H1 (cell line): ENCODE data around the gene KRT6C. TPM values are rescaled to one million over a fixed set of nuclear protein-coding genes. Genes with fewer than 3 reads are reported as not detected.
A peak's percentile ranks its signal among the peaks of the same experiment; 100 is the strongest.

Source experiments
- CTCF ChIA-PET: fragments of 300-600 bp; sonication (Branson Sonifier 250); formaldehyde crosslinking; loops from one replicate; lab custom pipeline; 2021; ENCODE audit not compliant: partially characterized antibody; lab: Charles Lee
- POLR2A ChIA-PET: fragments of 300-600 bp; sonication (Branson Sonifier 250); formaldehyde crosslinking; loops from one replicate; lab custom pipeline; 2021; ENCODE audit warnings: inconsistent platforms; ENCODE audit not compliant: partially characterized antibody; lab: Charles Lee
- DNase-seq, 2 experiments: peaks; one replicate each; pipeline versions ENCODE4 v3.0.0 to v3.0.0-alpha.2; 2010 to 2022; ENCODE audit warnings: low spot score in 2 of 2, low read depth in 1 of 2, mixed read lengths in 1 of 2
- FAIRE-seq: peaks from 2 replicates; lab custom pipeline; 2011; peaks lifted over from hg19 to GRCh38; lab: Jason Lieb, UNC
- H2AFZ ChIP-seq: 2 replicates; pipeline ENCODE4 v1.8.1; 2012; ENCODE audit warnings: low read length, inconsistent platforms
- H2AK5ac ChIP-seq: 2 replicates; pipeline ENCODE4 v1.6.1; 2013; ENCODE audit warnings: low read depth, low read length
- H2BK120ac ChIP-seq: replicated peaks from 2 replicates; pipeline ENCODE3; 2013; ENCODE audit warnings: low read depth, low read length, inconsistent platforms
- H2BK12ac ChIP-seq: 2 replicates; pipeline ENCODE4 v1.6.1; 2013; ENCODE audit warnings: low read depth, low read length
- H2BK15ac ChIP-seq: 2 replicates; pipeline ENCODE4 v1.6.1; 2013; ENCODE audit warnings: low read length
- H2BK20ac ChIP-seq: 2 replicates; pipeline ENCODE4 v1.6.1; 2013; ENCODE audit warnings: low read length
- H2BK5ac ChIP-seq: 2 replicates; pipeline ENCODE4 v1.6.1; 2013; ENCODE audit warnings: low read depth, low read length
- H3K14ac ChIP-seq: 2 replicates; pipeline ENCODE4 v1.6.1; 2013; ENCODE audit warnings: inconsistent platforms; ENCODE audit not compliant: insufficient read length
- H3K18ac ChIP-seq: 2 replicates; pipeline ENCODE4 v1.6.1; 2013; ENCODE audit warnings: low read length; ENCODE audit errors: extremely low read depth
- H3K23ac ChIP-seq: 2 replicates; pipeline ENCODE4 v1.6.1; 2013; ENCODE audit warnings: inconsistent platforms; ENCODE audit not compliant: insufficient read length
- H3K23me2 ChIP-seq: 2 replicates; pipeline ENCODE4 v1.6.1; 2013; ENCODE audit warnings: low read depth, low read length
- H3K27ac ChIP-seq: 2 replicates; pipeline ENCODE4 v1.6.1; 2011; ENCODE audit warnings: low read depth, low read length, inconsistent platforms
- H3K27me3 ChIP-seq, 4 experiments: replicated peaks in 1 of 4; 1 replicate in 1 of 4; 2 replicates in 3 of 4; pipeline versions ENCODE4 v1.6.1 to v1.8.1; 2011 to 2013; ENCODE audit warnings: low read length in 3 of 4, mild to moderate bottlenecking in 3 of 4, inconsistent platforms in 2 of 4, mixed read lengths in 2 of 4, moderate library complexity in 1 of 4; ENCODE audit not compliant: control insufficient read depth in 3 of 4, insufficient read depth in 3 of 4; ENCODE audit errors: extremely low read depth in 1 of 4
- H3K36me3 ChIP-seq, 4 experiments: 2 replicates each; pipeline versions ENCODE4 v1.6.1 to v1.8.1; 2011 to 2013; ENCODE audit warnings: mild to moderate bottlenecking in 4 of 4, low read length in 3 of 4, moderate library complexity in 2 of 4, control low read depth in 1 of 4, inconsistent platforms in 1 of 4; ENCODE audit not compliant: insufficient read depth in 4 of 4, control insufficient read depth in 2 of 4
- H3K4ac ChIP-seq: replicated peaks from 2 replicates; pipeline ENCODE3; 2013; ENCODE audit warnings: low read length, low read depth, mixed read lengths, inconsistent platforms; ENCODE audit not compliant: insufficient read length
- H3K4me1 ChIP-seq, 4 experiments: replicated peaks in 1 of 4; 1 replicate in 1 of 4; 2 replicates in 3 of 4; pipeline versions ENCODE4 v1.6.1 to v1.8.1; 2011 to 2013; ENCODE audit warnings: low read length in 3 of 4, inconsistent platforms in 2 of 4, mixed read lengths in 1 of 4; ENCODE audit not compliant: insufficient read depth in 4 of 4, control insufficient read depth in 3 of 4
- H3K4me2 ChIP-seq, 2 experiments: 2 replicates each; pipeline versions ENCODE4 v1.6.1 to v1.8.1; 2011 to 2013; ENCODE audit warnings: low read depth in 2 of 2, low read length in 2 of 2, control low read depth in 1 of 2, inconsistent platforms in 1 of 2, mild to moderate bottlenecking in 1 of 2; ENCODE audit not compliant: insufficient read depth in 1 of 2
- H3K4me3 ChIP-seq, 4 experiments: fragments of 200-600, 300-600 bp in 1 of 4; sonication (generic), shearing (Covaris generic), sonication (Bioruptor Twin) in 1 of 4; 2 replicates each; pipeline versions ENCODE4 v1.5.1 to v1.8.1; 2011 to 2016; ENCODE audit warnings: low read length in 4 of 4, low read depth in 3 of 4, control low read depth in 2 of 4, inconsistent platforms in 2 of 4, mild to moderate bottlenecking in 2 of 4, mixed read lengths in 1 of 4, moderate library complexity in 1 of 4; ENCODE audit not compliant: insufficient read depth in 2 of 4; ENCODE audit errors: extremely low read depth in 1 of 4
- H3K56ac ChIP-seq: replicated peaks from 2 replicates; pipeline ENCODE3; 2013; ENCODE audit warnings: low read depth, mild to moderate bottlenecking, mixed read lengths, low read length, inconsistent platforms; ENCODE audit not compliant: insufficient read length
- H3K79me1 ChIP-seq: 2 replicates; pipeline ENCODE4 v1.6.1; 2013; ENCODE audit warnings: low read depth, low read length, control low read depth
- H3K79me2 ChIP-seq, 2 experiments: 2 replicates each; pipeline versions ENCODE4 v1.6.1 to v1.8.1; 2012 to 2013; ENCODE audit warnings: low read length in 2 of 2, mild to moderate bottlenecking in 2 of 2, inconsistent platforms in 1 of 2; ENCODE audit not compliant: insufficient read depth in 2 of 2, control insufficient read depth in 1 of 2
- H3K9ac ChIP-seq, 4 experiments: replicated peaks in 1 of 4; 1 replicate in 1 of 4; 2 replicates in 3 of 4; pipeline versions ENCODE4 v1.6.1 to v1.8.1; 2011 to 2013; ENCODE audit warnings: low read depth in 3 of 4, low read length in 3 of 4, control low read depth in 2 of 4, mild to moderate bottlenecking in 2 of 4, moderate library complexity in 2 of 4, inconsistent platforms in 1 of 4; ENCODE audit errors: extremely low read depth in 1 of 4
- H3K9me3 ChIP-seq, 2 experiments: 2 replicates each; pipeline versions ENCODE4 v1.6.1 to v1.8.1; 2012 to 2013; ENCODE audit warnings: mild to moderate bottlenecking in 2 of 2, moderate library complexity in 2 of 2, control low read depth in 1 of 2, inconsistent platforms in 1 of 2, low read depth in 1 of 2, low read length in 1 of 2, mixed read lengths in 1 of 2; ENCODE audit not compliant: insufficient read depth in 2 of 2
- H4K20me1 ChIP-seq, 2 experiments: replicated peaks in 1 of 2; 2 replicates each; pipeline versions ENCODE3 to v1.8.1; 2011 to 2013; ENCODE audit warnings: inconsistent platforms in 2 of 2, low read length in 2 of 2, mild to moderate bottlenecking in 1 of 2; ENCODE audit not compliant: insufficient read depth in 2 of 2, control insufficient read depth in 1 of 2
- H4K5ac ChIP-seq: 2 replicates; pipeline ENCODE4 v1.6.1; 2013; ENCODE audit warnings: low read length, low read depth, mixed read lengths, inconsistent platforms; ENCODE audit not compliant: insufficient read length
- H4K8ac ChIP-seq: 2 replicates; pipeline ENCODE4 v1.8.0; 2013; ENCODE audit warnings: mild to moderate bottlenecking, moderate library complexity, low read length, inconsistent platforms; ENCODE audit not compliant: insufficient read depth; ENCODE audit errors: extremely low read depth
- H4K91ac ChIP-seq: replicated peaks from 2 replicates; pipeline ENCODE3; 2013; ENCODE audit warnings: low read length, mixed read lengths, inconsistent platforms; ENCODE audit not compliant: insufficient read length
- CREB1 ChIP-seq: IDR thresholded peaks from 2 replicates; pipeline ENCODE4 v1.6.1; 2012; ENCODE audit warnings: inconsistent platforms
- CTCF ChIP-seq, 3 experiments: IDR thresholded peaks; 1 replicate in 2 of 3; 2 replicates in 1 of 3; pipeline versions ENCODE4 v1.5.1 to v1.6.1; 2011; ENCODE audit warnings: low read length in 3 of 3, mild to moderate bottlenecking in 3 of 3, inconsistent platforms in 2 of 3, low read depth in 1 of 3, moderate library complexity in 1 of 3; ENCODE audit not compliant: insufficient read depth in 1 of 3; ENCODE audit errors: control extremely low read depth in 1 of 3
- GABPA ChIP-seq: IDR thresholded peaks from 2 replicates; pipeline ENCODE4 v1.6.1; 2011; ENCODE audit warnings: mild to moderate bottlenecking, low read length, moderate library complexity, borderline replicate concordance; ENCODE audit not compliant: insufficient read depth
- GTF2F1 ChIP-seq: IDR thresholded peaks from 2 replicates; pipeline ENCODE4 v1.6.1; 2012; ENCODE audit warnings: low read depth, low read length, improper control_type of control experiment, borderline replicate concordance
- POU5F1 ChIP-seq: IDR thresholded peaks from 2 replicates; pipeline ENCODE4 v1.6.1; 2011; ENCODE audit warnings: low read depth, mild to moderate bottlenecking, low read length, moderate library complexity
- RNF2 ChIP-seq: fragments of 200-900, 300-1000 bp; sonication (generic); IDR thresholded peaks from 2 replicates; pipeline ENCODE4 v1.7.1; 2016; ENCODE audit warnings: borderline replicate concordance, low read depth, mild to moderate bottlenecking, antibody characterized with exemption, low read length; ENCODE audit not compliant: poor library complexity, severe bottlenecking; ENCODE audit errors: missing control alignments
- SUZ12 ChIP-seq: fragments of 200-600 bp; sonication (generic); IDR thresholded peaks from 2 replicates; pipeline ENCODE4 v1.6.1; 2012; ENCODE audit warnings: mild to moderate bottlenecking, inconsistent platforms, low read length, moderate library complexity, mixed read lengths
- whole genome bisulfite sequencing, 2 experiments: shearing (Covaris generic) in 1 of 2; methylation state at CpG; one replicate each; pipeline versions ENCODE4 v1.1.6 to v1.1.7; 2013 to 2015; ENCODE audit warnings: low lambda C conversion rate in 2 of 2, mixed read lengths in 2 of 2, inconsistent platforms in 1 of 2, low coverage in 1 of 2, missing lambda C conversion rate in 1 of 2; ENCODE audit not compliant: insufficient replicate concordance in 2 of 2, insufficient coverage in 1 of 2, insufficient read length in 1 of 2; ENCODE audit errors: extremely low coverage in 1 of 2, missing lambda C conversion rate in 1 of 2; 5-methylcytosine and 5-hydroxymethylcytosine counted together
- polyA plus RNA-seq, 7 experiments: library from polyadenylated mRNA; depleted of rRNA in 3 of 7; stranded (reverse) in 5 of 7; unstranded in 2 of 7; fragments of >200 nt in 5 of 7; fragments of 200-250 nt in 2 of 7; gene quantifications; 1 replicate in 5 of 7; 2 replicates in 1 of 7; 4 replicates in 1 of 7; pipeline versions ENCODE4 v1.2.1 to v1.2.3, GENCODE V29; 2011 to 2013; ENCODE audit warnings: missing spikeins in 2 of 7, mixed read lengths in 2 of 7
- total RNA-seq: library from RNA; stranded (reverse); fragmentation: NEBNext Ultra II Directional; extraction: Animal tissue kit (Norgen Biotek cat#: 25700); gene quantifications from 2 replicates; pipeline ENCODE4 v1.2.1, GENCODE V29; 2021

KRT6C gene
- total and polyA plus RNA-seq, 2 of the 8 experiments (the other 6 are each of a cell fraction or from before 2014, with no cell fraction given), result not detected

GRCh38 chr12:52519387-52519703 is 45.7 kb upstream of the KRT6C start:
- Histone ChIP-seq H4K20me1 (no peaks in the 10 kb centered on the region), H3K79me1 (no peaks in the 10 kb centered on the region), H2BK12ac (no peak overlapping the region), H3K56ac (no peak overlapping the region), H2BK20ac (no peak overlapping the region), H2BK120ac (no peak overlapping the region), H3K79me2 (no peaks in the 10 kb centered on the region), H2AFZ (no peak overlapping the region), H2BK15ac (no peak overlapping the region), H3K4me3 (no peak overlapping the region), H3K14ac (no peak overlapping the region), H3K23ac (no peak overlapping the region), H3K27me3 (no peaks in the 10 kb centered on the region), H4K5ac (no peak overlapping the region), H3K4me1 (peaks cover 0 to 1% (median 0%) of the 10 kb centered on the region in 4 experiments; a peak in 1 of 7 replicates), H3K9ac (no peak overlapping the region), H4K8ac (no peak overlapping the region; the same call in 1 of the 2 replicates), H3K36me3 (no peaks in the 10 kb centered on the region), H3K18ac (no peak overlapping the region), H4K91ac (no peak overlapping the region), H2BK5ac (no peak overlapping the region), H3K23me2 (no peaks in the 10 kb centered on the region), H3K9me3 (no peaks in the 10 kb centered on the region; a peak in 1 of 4 replicates), H3K27ac (no peak overlapping the region), H3K4me2 (no peak overlapping the region), H2AK5ac (no peak overlapping the region), H3K4ac (no peak overlapping the region)
- WGBS, 2 experiments, result 97% methylated on average over 3 of the region's 3 CpGs; no CpG with 5 or more reads in 1 of the 2 experiments
- DNase-seq (peak in 1 of 2 experiments; percentile 29), FAIRE-seq (no peak)
- POLR2A ChIA-PET, result no interaction called here
- TF ChIP-seq SUZ12 (no peak), GABPA (no peak), CREB1 (no peak), RNF2 (no peak), POU5F1 (no peak), GTF2F1 (no peak), CTCF (IDR thresholded peaks at IDR 0.05; ENCODE audit: control extremely low read depth in 1 of 3, insufficient read depth in 1 of 3, low read depth in 1 of 3, low read length in 3 of 3) (no peak)
- CTCF ChIA-PET, result interaction anchor here (0.9 to 4.0 kb wide), 10 partner anchors 12 to 138 kb away, joined by 3 to 27 read pairs (median 5); no protein-coding TSS in a partner anchor
